ENCODE data around the gene C15orf40. TPM values are rescaled to one million over a fixed set of nuclear protein-coding genes. Genes with fewer than 3 reads are reported as not detected.

Gene C15orf40
- total and polyA plus RNA-seq, 2 of the 13 experiments (the other 11 are each of a cell fraction or from before 2014, with no cell fraction given): 24.0 to 26.3 TPM

DNA sequence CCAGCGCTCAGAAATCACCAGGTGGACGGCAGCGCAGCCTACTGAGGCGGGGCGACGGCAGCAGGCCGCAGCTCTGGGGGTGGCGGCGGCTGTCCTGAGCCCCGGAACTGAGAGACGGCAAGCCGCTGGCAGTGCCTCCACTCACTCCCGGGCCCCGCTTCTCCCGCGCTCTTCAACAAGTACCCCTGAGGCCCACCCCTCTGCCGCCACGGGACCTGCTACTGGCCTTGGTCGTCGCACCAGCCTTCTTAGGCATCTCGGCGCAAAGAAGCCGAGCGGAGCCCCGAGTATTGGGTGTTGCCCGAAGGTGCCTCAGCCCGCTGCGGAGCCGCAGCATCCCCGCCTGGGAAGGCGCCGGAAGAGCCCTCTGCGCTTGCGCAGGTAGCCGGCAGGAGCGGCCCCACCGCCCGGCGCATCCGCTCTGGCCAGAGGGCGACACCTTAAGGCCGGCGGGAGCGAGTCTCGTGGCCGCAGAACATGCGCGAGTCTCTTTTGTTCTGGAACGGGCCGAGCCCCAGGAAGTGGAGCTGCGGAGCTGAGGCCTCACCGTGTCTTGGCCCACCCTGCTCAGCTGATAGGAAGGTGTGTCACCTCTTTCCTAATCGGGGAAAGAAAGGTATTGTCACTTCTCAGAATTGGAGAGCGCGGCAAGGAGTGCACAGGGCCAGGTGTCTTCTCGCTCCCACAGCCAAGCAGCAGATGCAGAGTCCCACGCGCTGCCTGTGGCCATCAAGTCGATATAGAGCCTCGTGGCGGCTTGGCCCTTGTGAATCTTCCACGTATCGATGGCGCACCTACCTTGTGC, at the start of gene C15orf40 (continued):
- TF ChIP-seq, protein P1, sequence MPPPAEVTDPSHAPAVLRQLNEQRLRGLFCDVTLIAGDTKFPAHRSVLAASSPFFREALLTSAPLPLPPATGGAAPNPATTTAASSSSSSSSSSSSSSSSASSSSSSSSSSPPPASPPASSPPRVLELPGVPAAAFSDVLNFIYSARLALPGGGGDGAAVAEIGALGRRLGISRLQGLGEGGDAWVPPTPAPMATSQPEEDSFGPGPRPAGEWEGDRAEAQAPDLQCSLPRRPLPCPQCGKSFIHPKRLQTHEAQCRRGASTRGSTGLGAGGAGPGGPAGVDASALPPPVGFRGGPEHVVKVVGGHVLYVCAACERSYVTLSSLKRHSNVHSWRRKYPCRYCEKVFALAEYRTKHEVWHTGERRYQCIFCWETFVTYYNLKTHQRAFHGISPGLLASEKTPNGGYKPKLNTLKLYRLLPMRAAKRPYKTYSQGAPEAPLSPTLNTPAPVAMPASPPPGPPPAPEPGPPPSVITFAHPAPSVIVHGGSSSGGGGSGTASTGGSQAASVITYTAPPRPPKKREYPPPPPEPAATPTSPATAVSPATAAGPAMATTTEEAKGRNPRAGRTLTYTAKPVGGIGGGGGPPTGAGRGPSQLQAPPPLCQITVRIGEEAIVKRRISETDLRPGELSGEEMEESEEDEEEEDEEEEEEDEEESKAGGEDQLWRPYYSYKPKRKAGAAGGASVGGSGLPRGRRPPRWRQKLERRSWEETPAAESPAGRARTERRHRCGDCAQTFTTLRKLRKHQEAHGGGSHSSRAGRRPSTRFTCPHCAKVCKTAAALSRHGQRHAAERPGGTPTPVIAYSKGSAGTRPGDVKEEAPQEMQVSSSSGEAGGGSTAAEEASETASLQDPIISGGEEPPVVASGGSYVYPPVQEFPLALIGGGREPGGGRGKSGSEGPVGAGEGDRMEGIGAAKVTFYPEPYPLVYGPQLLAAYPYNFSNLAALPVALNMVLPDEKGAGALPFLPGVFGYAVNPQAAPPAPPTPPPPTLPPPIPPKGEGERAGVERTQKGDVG (CRISPR knock-in tag; IDR thresholded peaks at IDR 0.05; ENCODE audit: borderline replicate concordance): peak; percentile 97
- TF ChIP-seq ZNF382 (CRISPR knock-in tag; IDR thresholded peaks at IDR 0.05; ENCODE audit: borderline replicate concordance): no peak
- TF ChIP-seq PHB2 (IDR thresholded peaks at IDR 0.05; ENCODE audit: partially characterized antibody): no peak
- TF ChIP-seq ERF (CRISPR knock-in tag; IDR thresholded peaks at IDR 0.05): peak; percentile 81
- no peak for TF ChIP-seq EEA1 (CRISPR knock-in tag; IDR thresholded peaks at IDR 0.05; ENCODE audit: borderline replicate concordance)
- TF ChIP-seq REPIN1 (CRISPR knock-in tag; IDR thresholded peaks at IDR 0.05; ENCODE audit: borderline replicate concordance, low read depth): peak; percentile 86
- TF ChIP-seq ZNF629 (CRISPR knock-in tag; conservative IDR thresholded peaks at IDR 0.05): peak; percentile 37; the same call in 1 of the 2 replicates
- TF ChIP-seq, protein P2, sequence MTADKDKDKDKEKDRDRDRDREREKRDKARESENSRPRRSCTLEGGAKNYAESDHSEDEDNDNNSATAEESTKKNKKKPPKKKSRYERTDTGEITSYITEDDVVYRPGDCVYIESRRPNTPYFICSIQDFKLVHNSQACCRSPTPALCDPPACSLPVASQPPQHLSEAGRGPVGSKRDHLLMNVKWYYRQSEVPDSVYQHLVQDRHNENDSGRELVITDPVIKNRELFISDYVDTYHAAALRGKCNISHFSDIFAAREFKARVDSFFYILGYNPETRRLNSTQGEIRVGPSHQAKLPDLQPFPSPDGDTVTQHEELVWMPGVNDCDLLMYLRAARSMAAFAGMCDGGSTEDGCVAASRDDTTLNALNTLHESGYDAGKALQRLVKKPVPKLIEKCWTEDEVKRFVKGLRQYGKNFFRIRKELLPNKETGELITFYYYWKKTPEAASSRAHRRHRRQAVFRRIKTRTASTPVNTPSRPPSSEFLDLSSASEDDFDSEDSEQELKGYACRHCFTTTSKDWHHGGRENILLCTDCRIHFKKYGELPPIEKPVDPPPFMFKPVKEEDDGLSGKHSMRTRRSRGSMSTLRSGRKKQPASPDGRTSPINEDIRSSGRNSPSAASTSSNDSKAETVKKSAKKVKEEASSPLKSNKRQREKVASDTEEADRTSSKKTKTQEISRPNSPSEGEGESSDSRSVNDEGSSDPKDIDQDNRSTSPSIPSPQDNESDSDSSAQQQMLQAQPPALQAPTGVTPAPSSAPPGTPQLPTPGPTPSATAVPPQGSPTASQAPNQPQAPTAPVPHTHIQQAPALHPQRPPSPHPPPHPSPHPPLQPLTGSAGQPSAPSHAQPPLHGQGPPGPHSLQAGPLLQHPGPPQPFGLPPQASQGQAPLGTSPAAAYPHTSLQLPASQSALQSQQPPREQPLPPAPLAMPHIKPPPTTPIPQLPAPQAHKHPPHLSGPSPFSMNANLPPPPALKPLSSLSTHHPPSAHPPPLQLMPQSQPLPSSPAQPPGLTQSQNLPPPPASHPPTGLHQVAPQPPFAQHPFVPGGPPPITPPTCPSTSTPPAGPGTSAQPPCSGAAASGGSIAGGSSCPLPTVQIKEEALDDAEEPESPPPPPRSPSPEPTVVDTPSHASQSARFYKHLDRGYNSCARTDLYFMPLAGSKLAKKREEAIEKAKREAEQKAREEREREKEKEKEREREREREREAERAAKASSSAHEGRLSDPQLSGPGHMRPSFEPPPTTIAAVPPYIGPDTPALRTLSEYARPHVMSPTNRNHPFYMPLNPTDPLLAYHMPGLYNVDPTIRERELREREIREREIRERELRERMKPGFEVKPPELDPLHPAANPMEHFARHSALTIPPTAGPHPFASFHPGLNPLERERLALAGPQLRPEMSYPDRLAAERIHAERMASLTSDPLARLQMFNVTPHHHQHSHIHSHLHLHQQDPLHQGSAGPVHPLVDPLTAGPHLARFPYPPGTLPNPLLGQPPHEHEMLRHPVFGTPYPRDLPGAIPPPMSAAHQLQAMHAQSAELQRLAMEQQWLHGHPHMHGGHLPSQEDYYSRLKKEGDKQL (CRISPR knock-in tag; IDR thresholded peaks at IDR 0.05; ENCODE audit: low read depth): no peak
- peak; percentile 11; the same call in 1 of the 2 replicates for TF ChIP-seq SIX4 (CRISPR knock-in tag; IDR thresholded peaks at IDR 0.05)
- TF ChIP-seq, protein P3, sequence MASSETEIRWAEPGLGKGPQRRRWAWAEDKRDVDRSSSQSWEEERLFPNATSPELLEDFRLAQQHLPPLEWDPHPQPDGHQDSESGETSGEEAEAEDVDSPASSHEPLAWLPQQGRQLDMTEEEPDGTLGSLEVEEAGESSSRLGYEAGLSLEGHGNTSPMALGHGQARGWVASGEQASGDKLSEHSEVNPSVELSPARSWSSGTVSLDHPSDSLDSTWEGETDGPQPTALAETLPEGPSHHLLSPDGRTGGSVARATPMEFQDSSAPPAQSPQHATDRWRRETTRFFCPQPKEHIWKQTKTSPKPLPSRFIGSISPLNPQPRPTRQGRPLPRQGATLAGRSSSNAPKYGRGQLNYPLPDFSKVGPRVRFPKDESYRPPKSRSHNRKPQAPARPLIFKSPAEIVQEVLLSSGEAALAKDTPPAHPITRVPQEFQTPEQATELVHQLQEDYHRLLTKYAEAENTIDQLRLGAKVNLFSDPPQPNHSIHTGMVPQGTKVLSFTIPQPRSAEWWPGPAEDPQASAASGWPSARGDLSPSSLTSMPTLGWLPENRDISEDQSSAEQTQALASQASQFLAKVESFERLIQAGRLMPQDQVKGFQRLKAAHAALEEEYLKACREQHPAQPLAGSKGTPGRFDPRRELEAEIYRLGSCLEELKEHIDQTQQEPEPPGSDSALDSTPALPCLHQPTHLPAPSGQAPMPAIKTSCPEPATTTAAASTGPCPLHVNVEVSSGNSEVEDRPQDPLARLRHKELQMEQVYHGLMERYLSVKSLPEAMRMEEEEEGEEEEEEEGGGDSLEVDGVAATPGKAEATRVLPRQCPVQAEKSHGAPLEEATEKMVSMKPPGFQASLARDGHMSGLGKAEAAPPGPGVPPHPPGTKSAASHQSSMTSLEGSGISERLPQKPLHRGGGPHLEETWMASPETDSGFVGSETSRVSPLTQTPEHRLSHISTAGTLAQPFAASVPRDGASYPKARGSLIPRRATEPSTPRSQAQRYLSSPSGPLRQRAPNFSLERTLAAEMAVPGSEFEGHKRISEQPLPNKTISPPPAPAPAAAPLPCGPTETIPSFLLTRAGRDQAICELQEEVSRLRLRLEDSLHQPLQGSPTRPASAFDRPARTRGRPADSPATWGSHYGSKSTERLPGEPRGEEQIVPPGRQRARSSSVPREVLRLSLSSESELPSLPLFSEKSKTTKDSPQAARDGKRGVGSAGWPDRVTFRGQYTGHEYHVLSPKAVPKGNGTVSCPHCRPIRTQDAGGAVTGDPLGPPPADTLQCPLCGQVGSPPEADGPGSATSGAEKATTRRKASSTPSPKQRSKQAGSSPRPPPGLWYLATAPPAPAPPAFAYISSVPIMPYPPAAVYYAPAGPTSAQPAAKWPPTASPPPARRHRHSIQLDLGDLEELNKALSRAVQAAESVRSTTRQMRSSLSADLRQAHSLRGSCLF (CRISPR knock-in tag; IDR thresholded peaks at IDR 0.05; ENCODE audit: borderline replicate concordance): no peak; the same call in 1 of the 2 replicates
- TF ChIP-seq HDAC1 (CRISPR knock-in tag; IDR thresholded peaks at IDR 0.05): peak; percentile 77
- peak; percentile 94 for TF ChIP-seq DMAP1 (CRISPR knock-in tag; IDR thresholded peaks at IDR 0.05)
- TF ChIP-seq EHMT2 (IDR thresholded peaks at IDR 0.05; ENCODE audit: borderline replicate concordance, low read depth, low read length): no peak
- TF ChIP-seq ZNF343 (CRISPR knock-in tag; IDR thresholded peaks at IDR 0.05): no peak
- peak in 1 of 2 experiments; percentile 57; a peak in 1 of 4 replicates for TF ChIP-seq KLF16 (CRISPR knock-in tag; IDR thresholded peaks at IDR 0.05)

Data from HepG2 (cell line).